Kidney glomerular epithelial cell (primary cell): ENCODE results near the gene CYB561A3.

ENCODE experiments used
- DNase-seq: peaks from one replicate; lab custom pipeline; 2025; lab: John Stamatoyannopoulos, UW

The CYB561A3 gene

DNA sequence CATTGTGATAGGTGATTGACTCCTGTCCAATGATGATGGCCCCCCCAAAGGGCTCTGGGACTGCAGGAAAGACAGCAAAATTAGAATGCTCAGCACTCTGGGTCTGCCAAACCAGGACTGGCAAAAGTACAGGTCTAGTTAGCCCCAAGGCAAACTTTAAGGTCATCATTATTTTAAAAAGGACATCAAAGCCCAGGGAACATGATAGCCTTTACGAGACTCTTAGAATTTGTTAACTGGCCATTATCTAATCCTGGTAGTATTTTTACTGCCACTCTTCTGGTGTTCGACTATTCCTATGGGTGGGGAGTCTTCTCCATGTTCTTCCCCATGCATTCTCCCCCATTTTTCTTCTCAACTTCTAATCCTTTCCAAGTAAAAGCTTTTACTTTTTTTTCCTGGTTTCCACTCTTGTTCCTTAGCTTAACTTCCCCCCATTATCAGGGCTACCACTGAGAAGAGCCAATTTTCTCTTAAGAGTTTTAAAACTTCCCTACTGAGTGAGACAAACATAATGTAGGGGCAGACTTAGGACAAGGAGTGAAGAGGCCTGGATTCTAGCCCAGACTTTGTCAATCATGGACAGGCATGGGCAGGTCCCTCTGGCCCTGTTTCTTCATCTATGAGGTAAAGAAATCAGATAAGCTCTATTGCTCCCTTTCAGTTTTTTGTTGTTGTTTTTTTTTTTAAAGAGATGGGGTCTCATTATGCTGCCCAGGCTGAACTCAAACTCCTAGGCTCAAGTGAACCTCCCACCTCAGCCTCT is 35.9 kb downstream of the CYB561A3 start:
- DNase-seq = no peak

DNA sequence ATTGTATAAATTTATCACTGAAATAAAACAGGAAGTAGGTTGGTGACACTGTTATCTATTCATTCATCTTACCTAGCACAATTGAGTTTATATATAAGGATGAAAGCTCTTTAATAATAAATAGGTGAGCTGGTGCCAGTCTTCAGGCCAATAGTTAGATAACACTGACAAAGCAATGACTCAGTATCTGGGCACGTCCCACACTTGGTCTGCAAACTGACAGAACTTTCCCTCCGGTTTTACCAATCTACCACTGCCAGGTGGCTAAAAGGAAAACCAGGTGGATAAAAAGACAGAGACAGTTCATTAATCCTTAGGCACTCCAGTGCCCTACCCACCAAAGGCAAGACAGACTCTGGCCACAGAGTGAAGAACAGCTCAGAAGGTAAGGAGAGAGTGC is 46.4 kb downstream of the CYB561A3 start:
- no peak for DNase-seq

DNA sequence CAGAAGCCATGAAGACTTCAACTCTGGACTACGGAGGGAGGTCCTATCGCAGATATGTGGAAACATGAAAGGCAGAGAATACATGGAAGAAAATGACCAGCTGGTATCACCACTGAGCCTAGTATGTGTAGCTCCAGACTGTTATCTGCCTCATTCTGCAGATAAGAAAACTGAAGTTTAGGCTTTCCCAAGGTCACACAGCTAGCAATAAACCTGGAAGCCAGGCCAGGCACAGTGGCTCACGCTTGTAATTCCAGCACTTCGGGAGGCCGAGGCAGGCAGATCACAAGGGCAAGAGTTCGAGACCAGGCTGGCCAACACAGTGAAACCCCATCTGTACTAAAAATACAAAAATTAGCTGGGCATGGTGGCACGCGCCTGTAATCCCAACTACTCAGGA is 50.9 kb downstream of the CYB561A3 start:
- no peak for DNase-seq

DNA sequence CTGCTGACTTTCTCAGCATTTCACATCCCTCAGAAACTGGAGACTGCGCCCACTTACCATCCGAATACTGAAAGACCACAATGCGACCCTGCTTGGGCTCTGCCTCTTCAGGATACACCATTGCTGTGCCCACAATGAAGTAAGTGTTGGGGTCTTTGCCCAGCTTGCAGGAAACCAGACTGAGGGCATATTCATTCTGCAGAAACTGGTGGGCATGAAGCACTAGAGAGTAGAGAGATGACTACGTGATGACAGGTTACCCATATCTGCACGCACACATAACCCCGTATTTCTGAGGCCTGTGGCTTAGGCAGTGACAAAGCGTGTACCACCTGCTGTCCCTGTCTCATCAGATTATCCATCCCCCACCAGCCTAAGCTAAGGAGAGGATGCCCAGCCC is 51.9 kb downstream of the CYB561A3 start:
- DNase-seq = no peak

DNA sequence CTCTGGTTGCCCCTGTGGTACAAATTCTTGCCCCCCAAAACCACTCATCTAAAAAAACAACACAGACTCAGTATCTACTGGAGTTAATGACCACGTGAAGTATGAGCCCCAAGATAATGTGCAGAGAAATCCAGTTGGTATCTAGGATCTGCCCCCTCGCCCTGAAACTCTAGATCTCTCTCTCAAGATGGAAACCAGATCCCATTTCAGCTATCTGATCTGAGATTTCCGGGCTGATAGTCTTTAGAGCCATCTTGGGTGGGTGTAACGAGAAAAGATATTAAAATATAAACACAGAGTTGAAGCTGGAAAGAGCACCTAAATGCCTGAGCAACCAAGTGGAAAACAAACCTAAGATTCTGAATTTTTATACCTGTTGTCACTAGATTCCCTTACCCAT is 52.5 kb downstream of the CYB561A3 start:
- DNase-seq = no peak

DNA sequence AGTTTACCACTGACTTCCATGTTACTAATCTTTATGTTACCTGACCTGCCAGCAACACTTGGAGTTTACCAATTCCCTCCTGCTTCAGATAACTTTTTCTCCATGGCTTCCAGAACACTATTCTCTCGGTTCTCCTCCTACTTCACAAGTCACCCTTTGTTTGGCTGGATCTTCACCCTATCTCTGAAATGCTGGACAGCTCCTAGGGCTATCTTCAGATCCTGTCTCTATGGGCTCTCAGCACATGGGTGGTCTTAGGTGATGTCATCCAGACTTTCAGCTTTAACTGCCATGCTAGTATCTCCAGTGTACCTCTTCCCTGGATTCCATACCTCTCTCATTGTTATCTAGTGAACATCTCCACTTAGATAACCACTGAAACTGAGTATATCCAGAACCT is 54.3 kb downstream of the CYB561A3 start:
- DNase-seq = no peak

DNA sequence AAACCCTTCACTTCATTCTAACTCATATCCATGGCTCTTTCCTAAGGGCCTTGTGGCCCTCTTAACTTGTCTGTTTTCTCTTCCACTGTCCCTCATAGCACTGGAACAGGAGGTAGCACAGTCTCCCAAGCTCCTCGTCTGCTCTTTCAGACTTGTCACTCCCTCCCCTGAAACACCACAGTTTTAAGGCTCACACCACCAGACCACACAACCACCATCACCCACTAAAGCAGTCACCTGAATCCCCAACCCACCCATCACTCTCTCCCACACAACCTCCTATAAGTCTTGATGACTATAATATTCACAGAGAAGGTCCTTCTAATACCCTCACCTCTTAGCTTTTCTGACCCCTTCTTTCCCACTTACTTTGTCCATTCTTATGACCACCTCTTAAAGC is 55.5 kb downstream of the CYB561A3 start:
- DNase-seq = no peak

DNA sequence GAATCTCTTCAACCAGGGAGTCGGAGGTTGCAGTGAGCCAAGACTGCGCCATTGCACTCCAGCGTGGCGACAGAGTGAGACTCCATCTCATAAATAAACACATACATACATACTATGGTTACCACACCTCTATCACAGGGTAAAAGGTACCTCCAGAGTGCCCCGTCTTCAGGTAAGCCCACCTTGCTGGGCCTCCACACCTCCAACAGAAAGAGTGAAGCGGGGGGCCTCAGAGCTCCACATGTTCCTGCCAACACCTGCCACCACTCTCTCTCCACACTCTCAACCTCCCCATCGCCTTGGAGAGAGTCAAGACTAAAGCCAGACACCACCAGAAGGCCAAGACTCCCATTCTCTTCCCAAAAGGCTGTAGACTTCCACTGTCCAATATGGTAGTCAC is 56.3 kb downstream of the CYB561A3 start:
- no peak for DNase-seq

DNA sequence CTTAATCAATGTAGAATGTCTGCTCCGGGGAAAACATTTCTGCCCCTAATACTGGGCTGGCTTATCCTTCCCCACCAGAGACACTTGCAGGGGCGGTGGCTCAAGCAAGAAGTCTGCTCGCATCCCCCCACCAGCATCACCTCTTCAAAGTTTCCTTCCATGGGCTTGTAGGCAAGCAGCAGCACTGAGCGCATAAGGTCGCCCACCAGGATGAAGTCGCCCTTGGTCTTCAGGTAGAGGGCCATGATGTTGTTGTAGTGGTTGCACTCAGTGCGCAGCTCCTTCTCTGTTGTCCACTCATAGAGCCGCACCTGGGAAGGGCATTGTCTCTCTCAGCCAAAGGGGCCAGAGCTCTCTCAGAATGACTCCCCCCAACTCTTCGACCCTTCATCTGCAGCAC is 58.0 kb downstream of the CYB561A3 start:
- no peak for DNase-seq

DNA sequence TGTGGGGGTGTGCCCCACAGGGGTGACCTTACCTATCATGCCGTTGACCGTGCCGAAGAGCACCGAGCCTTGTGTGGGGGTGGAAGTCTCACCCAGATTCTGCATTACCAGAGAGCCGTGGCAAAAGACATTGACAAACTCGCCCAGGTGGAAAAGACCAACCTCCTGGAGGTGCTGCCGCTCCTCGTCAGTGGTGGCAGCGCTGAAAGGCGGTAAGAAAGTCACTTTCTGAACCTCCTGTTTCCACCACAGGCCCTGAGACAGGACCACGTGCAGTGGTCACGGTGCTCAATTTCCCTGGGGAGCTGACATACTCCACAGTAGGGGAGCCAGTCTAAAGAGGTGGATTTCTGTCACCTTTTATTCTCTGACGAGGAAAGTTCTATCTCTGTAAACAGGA is 59.1 kb downstream of the CYB561A3 start:
- no peak for DNase-seq
